ENCODE data around the gene GLUD2.

DNA sequence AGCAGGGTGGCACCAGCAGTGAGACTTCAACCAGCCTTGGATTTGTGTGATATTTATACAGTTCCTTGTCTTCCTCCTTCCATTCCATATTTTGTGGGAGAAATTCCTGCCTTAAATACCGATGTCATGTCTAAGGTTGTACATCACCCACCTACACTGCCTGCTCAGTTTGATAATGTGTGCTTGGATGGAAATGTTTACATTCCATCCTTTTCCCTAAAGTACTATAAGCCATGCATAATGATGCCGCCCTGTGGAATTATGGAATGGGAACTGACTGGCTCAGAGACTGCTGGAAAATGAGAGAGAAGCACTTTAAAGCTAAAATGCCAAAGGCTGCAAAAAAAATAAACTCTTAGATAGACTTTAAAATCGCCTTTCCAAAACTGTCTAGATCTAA is 11.3 kb upstream of the GLUD2 start:
- TF ChIP-seq, protein P1, sequence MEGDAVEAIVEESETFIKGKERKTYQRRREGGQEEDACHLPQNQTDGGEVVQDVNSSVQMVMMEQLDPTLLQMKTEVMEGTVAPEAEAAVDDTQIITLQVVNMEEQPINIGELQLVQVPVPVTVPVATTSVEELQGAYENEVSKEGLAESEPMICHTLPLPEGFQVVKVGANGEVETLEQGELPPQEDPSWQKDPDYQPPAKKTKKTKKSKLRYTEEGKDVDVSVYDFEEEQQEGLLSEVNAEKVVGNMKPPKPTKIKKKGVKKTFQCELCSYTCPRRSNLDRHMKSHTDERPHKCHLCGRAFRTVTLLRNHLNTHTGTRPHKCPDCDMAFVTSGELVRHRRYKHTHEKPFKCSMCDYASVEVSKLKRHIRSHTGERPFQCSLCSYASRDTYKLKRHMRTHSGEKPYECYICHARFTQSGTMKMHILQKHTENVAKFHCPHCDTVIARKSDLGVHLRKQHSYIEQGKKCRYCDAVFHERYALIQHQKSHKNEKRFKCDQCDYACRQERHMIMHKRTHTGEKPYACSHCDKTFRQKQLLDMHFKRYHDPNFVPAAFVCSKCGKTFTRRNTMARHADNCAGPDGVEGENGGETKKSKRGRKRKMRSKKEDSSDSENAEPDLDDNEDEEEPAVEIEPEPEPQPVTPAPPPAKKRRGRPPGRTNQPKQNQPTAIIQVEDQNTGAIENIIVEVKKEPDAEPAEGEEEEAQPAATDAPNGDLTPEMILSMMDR (IDR thresholded peaks at IDR 0.05 in 2 of 3, conservative IDR thresholded peaks at IDR 0.05 in 1 of 3; ENCODE audit: borderline replicate concordance in 1 of 3, insufficient read depth in 1 of 3, low read depth in 2 of 3, low read length in 2 of 3) = no peak
- TF ChIP-seq POLR2AphosphoS5 (IDR thresholded peaks at IDR 0.05; ENCODE audit: low read depth, low read length) (no peak), EZH2 (IDR thresholded peaks at IDR 0.05) (no peak), EZH2phosphoT487 (IDR thresholded peaks at IDR 0.05; ENCODE audit: borderline replicate concordance) (no peak), SRF (IDR thresholded peaks at IDR 0.05; ENCODE audit: low read depth) (no peak), POLR2A (IDR thresholded peaks at IDR 0.05; ENCODE audit: borderline replicate concordance, extremely low read depth, insufficient read depth, insufficient read length) (no peak)
- TF ChIP-seq, protein P2, sequence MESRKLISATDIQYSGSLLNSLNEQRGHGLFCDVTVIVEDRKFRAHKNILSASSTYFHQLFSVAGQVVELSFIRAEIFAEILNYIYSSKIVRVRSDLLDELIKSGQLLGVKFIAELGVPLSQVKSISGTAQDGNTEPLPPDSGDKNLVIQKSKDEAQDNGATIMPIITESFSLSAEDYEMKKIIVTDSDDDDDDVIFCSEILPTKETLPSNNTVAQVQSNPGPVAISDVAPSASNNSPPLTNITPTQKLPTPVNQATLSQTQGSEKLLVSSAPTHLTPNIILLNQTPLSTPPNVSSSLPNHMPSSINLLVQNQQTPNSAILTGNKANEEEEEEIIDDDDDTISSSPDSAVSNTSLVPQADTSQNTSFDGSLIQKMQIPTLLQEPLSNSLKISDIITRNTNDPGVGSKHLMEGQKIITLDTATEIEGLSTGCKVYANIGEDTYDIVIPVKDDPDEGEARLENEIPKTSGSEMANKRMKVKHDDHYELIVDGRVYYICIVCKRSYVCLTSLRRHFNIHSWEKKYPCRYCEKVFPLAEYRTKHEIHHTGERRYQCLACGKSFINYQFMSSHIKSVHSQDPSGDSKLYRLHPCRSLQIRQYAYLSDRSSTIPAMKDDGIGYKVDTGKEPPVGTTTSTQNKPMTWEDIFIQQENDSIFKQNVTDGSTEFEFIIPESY (IDR thresholded peaks at IDR 0.05; ENCODE audit: extremely low read depth, insufficient replicate concordance, low read length) = no peak
- TF ChIP-seq, protein P3, sequence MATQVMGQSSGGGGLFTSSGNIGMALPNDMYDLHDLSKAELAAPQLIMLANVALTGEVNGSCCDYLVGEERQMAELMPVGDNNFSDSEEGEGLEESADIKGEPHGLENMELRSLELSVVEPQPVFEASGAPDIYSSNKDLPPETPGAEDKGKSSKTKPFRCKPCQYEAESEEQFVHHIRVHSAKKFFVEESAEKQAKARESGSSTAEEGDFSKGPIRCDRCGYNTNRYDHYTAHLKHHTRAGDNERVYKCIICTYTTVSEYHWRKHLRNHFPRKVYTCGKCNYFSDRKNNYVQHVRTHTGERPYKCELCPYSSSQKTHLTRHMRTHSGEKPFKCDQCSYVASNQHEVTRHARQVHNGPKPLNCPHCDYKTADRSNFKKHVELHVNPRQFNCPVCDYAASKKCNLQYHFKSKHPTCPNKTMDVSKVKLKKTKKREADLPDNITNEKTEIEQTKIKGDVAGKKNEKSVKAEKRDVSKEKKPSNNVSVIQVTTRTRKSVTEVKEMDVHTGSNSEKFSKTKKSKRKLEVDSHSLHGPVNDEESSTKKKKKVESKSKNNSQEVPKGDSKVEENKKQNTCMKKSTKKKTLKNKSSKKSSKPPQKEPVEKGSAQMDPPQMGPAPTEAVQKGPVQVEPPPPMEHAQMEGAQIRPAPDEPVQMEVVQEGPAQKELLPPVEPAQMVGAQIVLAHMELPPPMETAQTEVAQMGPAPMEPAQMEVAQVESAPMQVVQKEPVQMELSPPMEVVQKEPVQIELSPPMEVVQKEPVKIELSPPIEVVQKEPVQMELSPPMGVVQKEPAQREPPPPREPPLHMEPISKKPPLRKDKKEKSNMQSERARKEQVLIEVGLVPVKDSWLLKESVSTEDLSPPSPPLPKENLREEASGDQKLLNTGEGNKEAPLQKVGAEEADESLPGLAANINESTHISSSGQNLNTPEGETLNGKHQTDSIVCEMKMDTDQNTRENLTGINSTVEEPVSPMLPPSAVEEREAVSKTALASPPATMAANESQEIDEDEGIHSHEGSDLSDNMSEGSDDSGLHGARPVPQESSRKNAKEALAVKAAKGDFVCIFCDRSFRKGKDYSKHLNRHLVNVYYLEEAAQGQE (IDR thresholded peaks at IDR 0.05; ENCODE audit: low read depth) = no peak
